ENCODE data around the gene DPP6.

GRCh38 chr7:154918266-154918665 lies 866.1 kb downstream of the DPP6 start:
- no peak for TF ChIP-seq CTCF (IDR thresholded peaks at IDR 0.05)
- TF ChIP-seq POLR2A (IDR thresholded peaks at IDR 0.05; ENCODE audit: low read depth): no peak
- TF ChIP-seq EP300 (IDR thresholded peaks at IDR 0.05): no peak
- no peak for TF ChIP-seq POLR2AphosphoS5 (IDR thresholded peaks at IDR 0.05)
